MM.1S (cell line): ENCODE measurements around the gene DOCK4.

Experiments
- DNase-seq: peaks from one replicate; pipeline ENCODE4 v3.0.0-alpha.2; 2015
- H2AFZ ChIP-seq: fragments of 300-600 bp; sonication (generic); 2 replicates; pipeline ENCODE4 v1.6.0; 2016; ENCODE audit warnings: antibody characterized with exemption, low read length
- H3F3A ChIP-seq: fragments of 300-600 bp; sonication (generic); 2 replicates; pipeline ENCODE4 v1.6.1; 2016; ENCODE audit warnings: mild to moderate bottlenecking, antibody characterized with exemption, low read length, moderate library complexity, mixed read lengths; ENCODE audit not compliant: insufficient read depth
- H3K27ac ChIP-seq: fragments of 300-600 bp; sonication (generic); 2 replicates; pipeline ENCODE4 v1.5.1; 2016; ENCODE audit warnings: mild to moderate bottlenecking, low read length
- H3K27me3 ChIP-seq: fragments of 300-600 bp; sonication (generic); replicated peaks from 2 replicates; pipeline ENCODE4 v1.6.0; 2016; ENCODE audit warnings: low read length; ENCODE audit not compliant: insufficient read depth
- H3K36me3 ChIP-seq: fragments of 300-600 bp; sonication (generic); replicated peaks from 2 replicates; pipeline ENCODE4 v1.6.1; 2016; ENCODE audit warnings: mild to moderate bottlenecking, low read length, mixed read lengths; ENCODE audit not compliant: insufficient read depth
- H3K4me1 ChIP-seq: fragments of 300-600 bp; sonication (generic); 2 replicates; pipeline ENCODE4 v1.6.1; 2016; ENCODE audit warnings: low read length, mixed read lengths
- H3K4me2 ChIP-seq: fragments of 300-600 bp; sonication (generic); 2 replicates; pipeline ENCODE4 v1.6.0; 2016; ENCODE audit warnings: low read depth, low read length
- H3K4me3 ChIP-seq: fragments of 300-600 bp; sonication (generic); 2 replicates; pipeline ENCODE4 v1.5.1; 2016; ENCODE audit warnings: low read length, mixed read lengths
- H3K79me2 ChIP-seq: fragments of 300-600 bp; sonication (generic); 2 replicates; pipeline ENCODE4 v1.6.1; 2016; ENCODE audit warnings: mixed run types, low read length, mixed read lengths
- H3K9ac ChIP-seq: fragments of 300-600 bp; sonication (generic); 2 replicates; pipeline ENCODE4 v1.6.1; 2016; ENCODE audit warnings: low read length, mixed read lengths
- H3K9me2 ChIP-seq: fragments of 300-600 bp; sonication (generic); replicated peaks from 2 replicates; pipeline ENCODE4 v1.6.1; 2016; ENCODE audit warnings: mild to moderate bottlenecking, low read length, mixed read lengths; ENCODE audit not compliant: insufficient read depth
- H3K9me3 ChIP-seq: fragments of 300-600 bp; sonication (generic); replicated peaks from 2 replicates; pipeline ENCODE4 v1.6.1; 2016; ENCODE audit warnings: mild to moderate bottlenecking, low read length, mixed read lengths; ENCODE audit not compliant: insufficient read depth
- H4K20me1 ChIP-seq: fragments of 300-600 bp; sonication (generic); 2 replicates; pipeline ENCODE4 v1.6.1; 2016; ENCODE audit warnings: mild to moderate bottlenecking, low read length, moderate library complexity, mixed read lengths; ENCODE audit not compliant: insufficient read depth
- CTCF ChIP-seq: fragments of 300-600 bp; sonication (generic); IDR thresholded peaks from 2 replicates; pipeline ENCODE4 v1.5.1; 2016; ENCODE audit warnings: antibody characterized with exemption, low read length, mixed read lengths
- EZH2 ChIP-seq: fragments of 300-600 bp; sonication (generic); optimal IDR thresholded peaks from 2 replicates; pipeline ENCODE3; 2017; ENCODE audit warnings: low read depth, mild to moderate bottlenecking, antibody characterized with exemption, low read length, mixed read lengths
- EZH2phosphoT487 ChIP-seq: fragments of 300-600 bp; sonication (generic); IDR thresholded peaks from 2 replicates; pipeline ENCODE4 v1.6.1; 2018; ENCODE audit warnings: antibody characterized with exemption, low read length

DOCK4 gene

GRCh38 chr7:111763221-111763801 lies 442.9 kb downstream of the DOCK4 start:
- Histone ChIP-seq H3F3A (peaks cover 21% of the 10 kb centered on the region), H3K9me2 (no peaks in the 10 kb centered on the region), H3K27me3 (no peaks in the 10 kb centered on the region), H2AFZ (no peak overlapping the region), H4K20me1 (no peaks in the 10 kb centered on the region), H3K9me3 (no peaks in the 10 kb centered on the region), H3K36me3 (peaks cover 6% of the 10 kb centered on the region; the same call in 1 of the 2 replicates), H3K4me1 (peaks cover 30% of the 10 kb centered on the region), H3K9ac (no peak overlapping the region), H3K4me2 (no peak overlapping the region), H3K79me2 (no peaks in the 10 kb centered on the region), H3K4me3 (no peak overlapping the region), H3K27ac (no peak overlapping the region)
- peak; percentile 42 for DNase-seq
- TF ChIP-seq EZH2phosphoT487, result no peak
- TF ChIP-seq CTCF, result peak; percentile 44

- TF ChIP-seq EZH2, result no peak
- no peak for TF ChIP-seq CTCF
- TF ChIP-seq EZH2phosphoT487, result no peak
- peaks cover 6% of the 10 kb centered on the region; the same call in 1 of the 2 replicates for H3K36me3 ChIP-seq
- H3K4me1 ChIP-seq, result peaks cover 30% of the 10 kb centered on the region
- no peaks in the 10 kb centered on the region for H4K20me1 ChIP-seq
- H3K9ac ChIP-seq, result no peak overlapping the region
- H3K4me2 ChIP-seq, result no peak overlapping the region
- H3K27me3 ChIP-seq, result no peaks in the 10 kb centered on the region
- no peaks in the 10 kb centered on the region for H3K9me3 ChIP-seq
- no peak overlapping the region for H3K27ac ChIP-seq
- no peaks in the 10 kb centered on the region for H3K79me2 ChIP-seq
- H3K4me3 ChIP-seq, result no peak overlapping the region
- H2AFZ ChIP-seq, result no peak overlapping the region
- H3F3A ChIP-seq, result peaks cover 21% of the 10 kb centered on the region
- no peaks in the 10 kb centered on the region for H3K9me2 ChIP-seq
- DNase-seq, result no peak
These were observed 443.4 kb downstream of the DOCK4 start for GRCh38 chr7:111762799-111763198.

GRCh38 chr7:111762211-111762610 lies 444.0 kb downstream of the DOCK4 start:
- no peak for DNase-seq
- Histone ChIP-seq H3K27ac (no peak overlapping the region), H3K4me2 (no peak overlapping the region), H2AFZ (no peak overlapping the region), H3K4me1 (peaks cover 30% of the 10 kb centered on the region), H3K36me3 (peaks cover 6% of the 10 kb centered on the region; the same call in 1 of the 2 replicates), H3K4me3 (no peak overlapping the region), H3K9me3 (no peaks in the 10 kb centered on the region), H3K9ac (no peak overlapping the region), H3K9me2 (no peaks in the 10 kb centered on the region), H3K27me3 (no peaks in the 10 kb centered on the region), H3F3A (peaks cover 21% of the 10 kb centered on the region), H4K20me1 (no peaks in the 10 kb centered on the region), H3K79me2 (no peaks in the 10 kb centered on the region)
- TF ChIP-seq CTCF (no peak), EZH2phosphoT487 (no peak), EZH2 (no peak)
